ENCODE results near the gene WNT10A.

DNA sequence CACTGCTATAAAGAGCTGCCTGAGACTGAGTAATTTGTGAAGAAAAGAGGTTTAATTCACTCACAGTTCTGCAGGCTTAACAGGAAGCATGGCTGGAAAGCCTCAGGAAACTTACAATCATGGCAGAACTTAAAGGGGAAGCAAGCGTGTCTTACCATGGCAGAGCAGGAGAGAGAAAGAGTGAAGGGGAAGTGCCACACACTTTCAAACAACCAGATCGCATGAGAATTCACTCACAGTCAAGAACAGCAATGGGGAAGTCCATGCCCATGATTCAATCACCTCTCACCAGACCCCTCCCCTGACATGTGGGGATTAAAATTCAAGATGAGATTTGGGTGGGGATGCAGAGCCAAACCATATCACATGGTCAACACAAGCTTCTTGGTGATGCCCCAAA lies 44.1 kb downstream of the WNT10A start:
- TF ChIP-seq JUND (IDR thresholded peaks at IDR 0.05) (no peak), EZH2phosphoT487 (IDR thresholded peaks at IDR 0.05; ENCODE audit: borderline replicate concordance, low read depth) (no peak), YY1 (IDR thresholded peaks at IDR 0.05; ENCODE audit: low read depth) (no peak), GATA2 (CRISPR knock-in tag; IDR thresholded peaks at IDR 0.05) (no peak), FOXM1 (IDR thresholded peaks at IDR 0.05; ENCODE audit: low read depth) (no peak), MEF2A (IDR thresholded peaks at IDR 0.05; ENCODE audit: borderline replicate concordance, low read depth) (no peak), POLR2AphosphoS5 (IDR thresholded peaks at IDR 0.05; ENCODE audit: low read depth, low read length) (no peak)
- TF ChIP-seq, protein P1, sequence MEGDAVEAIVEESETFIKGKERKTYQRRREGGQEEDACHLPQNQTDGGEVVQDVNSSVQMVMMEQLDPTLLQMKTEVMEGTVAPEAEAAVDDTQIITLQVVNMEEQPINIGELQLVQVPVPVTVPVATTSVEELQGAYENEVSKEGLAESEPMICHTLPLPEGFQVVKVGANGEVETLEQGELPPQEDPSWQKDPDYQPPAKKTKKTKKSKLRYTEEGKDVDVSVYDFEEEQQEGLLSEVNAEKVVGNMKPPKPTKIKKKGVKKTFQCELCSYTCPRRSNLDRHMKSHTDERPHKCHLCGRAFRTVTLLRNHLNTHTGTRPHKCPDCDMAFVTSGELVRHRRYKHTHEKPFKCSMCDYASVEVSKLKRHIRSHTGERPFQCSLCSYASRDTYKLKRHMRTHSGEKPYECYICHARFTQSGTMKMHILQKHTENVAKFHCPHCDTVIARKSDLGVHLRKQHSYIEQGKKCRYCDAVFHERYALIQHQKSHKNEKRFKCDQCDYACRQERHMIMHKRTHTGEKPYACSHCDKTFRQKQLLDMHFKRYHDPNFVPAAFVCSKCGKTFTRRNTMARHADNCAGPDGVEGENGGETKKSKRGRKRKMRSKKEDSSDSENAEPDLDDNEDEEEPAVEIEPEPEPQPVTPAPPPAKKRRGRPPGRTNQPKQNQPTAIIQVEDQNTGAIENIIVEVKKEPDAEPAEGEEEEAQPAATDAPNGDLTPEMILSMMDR (IDR thresholded peaks at IDR 0.05), result no peak

Data from SK-N-SH (cell line).